GM12872 (cell line): Measurements from ENCODE around the gene TCTN1.
A peak's percentile ranks its signal among the peaks of the same experiment; 100 is the strongest.

ENCODE experiments used
- TF ChIP-seq, protein P1 (sequence below): IDR thresholded peaks from 3 replicates; pipeline ENCODE4 v1.5.1; 2011; ENCODE audit warnings: low read depth, mild to moderate bottlenecking, low read length, moderate library complexity; ENCODE audit not compliant: insufficient read depth

The TCTN1 gene

GRCh38 chr12:110599334-110599733, 14.6 kb upstream of the TCTN1 start:
- TF ChIP-seq, protein P1, sequence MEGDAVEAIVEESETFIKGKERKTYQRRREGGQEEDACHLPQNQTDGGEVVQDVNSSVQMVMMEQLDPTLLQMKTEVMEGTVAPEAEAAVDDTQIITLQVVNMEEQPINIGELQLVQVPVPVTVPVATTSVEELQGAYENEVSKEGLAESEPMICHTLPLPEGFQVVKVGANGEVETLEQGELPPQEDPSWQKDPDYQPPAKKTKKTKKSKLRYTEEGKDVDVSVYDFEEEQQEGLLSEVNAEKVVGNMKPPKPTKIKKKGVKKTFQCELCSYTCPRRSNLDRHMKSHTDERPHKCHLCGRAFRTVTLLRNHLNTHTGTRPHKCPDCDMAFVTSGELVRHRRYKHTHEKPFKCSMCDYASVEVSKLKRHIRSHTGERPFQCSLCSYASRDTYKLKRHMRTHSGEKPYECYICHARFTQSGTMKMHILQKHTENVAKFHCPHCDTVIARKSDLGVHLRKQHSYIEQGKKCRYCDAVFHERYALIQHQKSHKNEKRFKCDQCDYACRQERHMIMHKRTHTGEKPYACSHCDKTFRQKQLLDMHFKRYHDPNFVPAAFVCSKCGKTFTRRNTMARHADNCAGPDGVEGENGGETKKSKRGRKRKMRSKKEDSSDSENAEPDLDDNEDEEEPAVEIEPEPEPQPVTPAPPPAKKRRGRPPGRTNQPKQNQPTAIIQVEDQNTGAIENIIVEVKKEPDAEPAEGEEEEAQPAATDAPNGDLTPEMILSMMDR: no peak

GRCh38 chr12:110600254-110600653, 13.7 kb upstream of the TCTN1 start:
- TF ChIP-seq, protein P1: peak; percentile 32; the same call in 1 of the 3 replicates

DNA sequence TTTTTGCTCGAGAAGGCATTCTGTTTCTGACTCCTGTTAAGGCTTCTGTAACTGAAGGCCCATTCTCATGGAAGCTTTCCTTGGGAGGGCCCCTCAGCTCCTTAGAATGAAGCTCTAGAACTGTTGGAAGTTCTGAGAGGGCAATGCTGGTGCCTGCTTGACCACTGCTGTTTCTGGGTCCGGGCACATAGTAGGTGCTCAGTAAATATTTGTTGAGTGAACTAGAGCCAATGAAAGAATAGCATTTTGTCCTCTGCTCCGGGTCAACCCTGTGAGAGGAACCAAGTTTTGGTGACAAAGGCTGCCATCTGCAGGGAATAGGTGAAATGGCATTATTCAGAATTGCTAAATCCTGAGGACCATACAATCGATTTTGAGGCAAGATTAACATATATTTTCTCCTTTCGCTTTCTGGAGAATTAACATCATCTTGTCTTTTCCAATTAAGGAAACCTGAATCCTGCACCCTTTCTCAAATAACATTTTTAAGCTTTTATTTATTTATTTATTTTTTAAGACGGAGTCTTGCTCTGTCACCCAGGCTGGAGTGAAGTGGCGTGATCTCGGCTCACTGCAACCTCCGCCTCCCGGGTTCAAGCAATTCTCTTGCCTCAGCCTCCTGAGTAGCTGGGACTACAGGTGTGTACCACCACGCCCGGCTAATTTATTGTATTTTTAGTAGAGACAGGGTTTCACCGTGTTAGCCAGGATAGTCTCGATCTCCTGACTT, 11.7 kb upstream of the TCTN1 start:
- TF ChIP-seq, protein P1: peak; percentile 74

- TF ChIP-seq, protein P1: no peak
Observed at GRCh38 chr12:110606253-110606611, 7.7 kb upstream of the TCTN1 start.

DNA sequence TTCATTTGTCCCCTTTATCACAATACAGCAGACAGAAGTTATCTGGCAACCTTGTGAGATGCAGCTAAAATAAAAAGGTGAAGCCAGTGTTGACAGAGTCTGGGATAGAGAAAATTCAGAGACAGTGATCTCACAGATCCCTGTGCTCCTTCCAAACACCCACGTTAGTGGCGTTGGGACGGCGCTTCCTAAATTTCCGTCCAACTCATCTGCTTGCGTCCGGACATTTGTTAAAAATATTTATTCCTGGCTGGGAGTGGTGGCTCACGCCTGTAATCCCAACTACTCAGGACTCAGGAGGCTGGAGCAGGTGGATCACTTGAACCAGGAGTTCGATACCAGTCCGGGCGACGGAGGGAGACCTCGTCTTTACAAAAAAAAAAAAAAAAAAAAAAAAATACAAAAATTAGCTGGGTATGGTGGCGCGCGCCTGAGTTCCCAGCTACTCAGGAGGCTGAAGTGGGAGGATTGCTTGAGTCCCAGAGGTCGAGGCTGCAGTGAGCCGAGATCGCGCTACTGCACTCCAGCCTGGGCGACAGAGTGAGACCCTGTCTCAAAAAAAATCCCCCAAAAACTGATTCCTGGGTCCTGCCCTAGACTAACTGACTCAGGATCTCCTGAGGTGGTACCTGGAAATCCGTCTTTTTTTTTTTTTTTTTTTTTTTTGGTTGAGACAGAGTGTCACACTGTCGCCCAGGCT, 708 bp upstream of the TCTN1 start:
- TF ChIP-seq, protein P1: no peak

GRCh38 chr12:110615171-110615570, 1.2 kb downstream of the TCTN1 start:
- TF ChIP-seq, protein P1: no peak

DNA sequence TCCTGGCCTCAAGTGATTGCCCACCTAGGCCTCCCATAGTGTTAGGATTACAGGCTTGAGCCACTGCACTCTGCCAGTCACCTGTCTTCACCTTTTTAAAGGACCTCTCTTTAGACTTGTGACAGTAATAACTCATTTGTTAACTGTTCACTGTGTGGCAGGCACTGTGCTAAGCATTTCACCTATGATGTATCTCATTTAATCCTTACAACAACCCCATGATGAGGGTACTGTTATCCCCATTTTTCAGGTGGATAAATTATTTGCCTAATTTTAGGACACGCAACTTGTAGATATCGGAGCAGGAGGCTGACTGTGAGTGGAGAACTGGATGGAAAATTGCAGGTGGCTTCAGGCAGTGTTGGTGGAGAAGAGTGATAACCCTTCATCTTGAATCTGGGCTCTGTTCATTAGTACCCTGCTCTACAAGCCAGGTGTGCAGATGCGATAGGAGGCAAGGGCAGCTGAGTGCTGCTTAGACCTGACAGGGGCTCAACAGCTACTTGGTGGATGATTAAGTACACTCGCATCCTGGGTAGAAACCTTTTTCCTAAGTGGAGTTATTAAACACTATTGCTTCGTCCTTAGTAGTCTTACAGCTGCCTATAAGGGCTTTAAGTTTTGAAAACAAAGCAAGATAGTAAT, 2.7 kb downstream of the TCTN1 start:
- TF ChIP-seq, protein P1: no peak
